GM12801 (cell line): ENCODE results near the gene PLPP3.

Source experiments
- CTCF ChIP-seq: IDR thresholded peaks from one replicate; pipeline ENCODE4 v1.5.1; 2011; ENCODE audit warnings: control low read depth; ENCODE audit not compliant: insufficient read length; ENCODE audit errors: extremely low read depth

Gene PLPP3

GRCh38 chr1:56512724-56513494 is 66.5 kb downstream of the PLPP3 start:
- no peak for TF ChIP-seq CTCF

- no peak for TF ChIP-seq CTCF
Observed at GRCh38 chr1:56511766-56512165, 67.6 kb downstream of the PLPP3 start.

GRCh38 chr1:56511364-56511763 is 68.0 kb downstream of the PLPP3 start:
- no peak for TF ChIP-seq CTCF

- TF ChIP-seq CTCF: no peak
Observed at GRCh38 chr1:56510642-56511021, 68.7 kb downstream of the PLPP3 start.

- TF ChIP-seq CTCF: no peak
Observed at GRCh38 chr1:56509713-56510641, 69.4 kb downstream of the PLPP3 start.

- TF ChIP-seq CTCF: no peak
Observed at GRCh38 chr1:56508523-56508983, 70.8 kb downstream of the PLPP3 start.

- TF ChIP-seq CTCF: no peak
Observed at GRCh38 chr1:56507925-56508522, 71.3 kb downstream of the PLPP3 start.
